Activated T-cell treated with anti-CD3 and anti-CD28 coated beads, Interleukin-2, amount 50 U/mL, for 4 hours (primary cell): ENCODE results near the gene P2RY6. TPM values are rescaled to one million over a fixed set of nuclear protein-coding genes. Genes with fewer than 3 reads are reported as not detected.

Experiments
- ATAC-seq, 2 donors: fragments of 200-7000 bp; cut with Tn5 transposase; one replicate each; pipeline ENCODE4 v1.10.0; 2021
- DNase-seq: peaks from one replicate; pipeline ENCODE4 v3.0.0-alpha.2; 2020
- H3K27me3 Mint-ChIP-seq: one replicate; pipeline ENCODE4 v1.8.0; 2021; ENCODE audit warnings: low read depth, mixed read lengths
- H3K36me3 Mint-ChIP-seq: one replicate; pipeline ENCODE4 v1.8.0; 2022; ENCODE audit warnings: mixed read lengths; ENCODE audit not compliant: insufficient read depth
- H3K4me1 Mint-ChIP-seq: one replicate; pipeline ENCODE4 v1.8.0; 2021; ENCODE audit warnings: low read depth, mixed read lengths
- H3K4me3 Mint-ChIP-seq: one replicate; pipeline ENCODE4 v1.8.0; 2021; ENCODE audit warnings: mild to moderate bottlenecking, moderate library complexity, mixed read lengths
- H3K9me3 Mint-ChIP-seq: one replicate; pipeline ENCODE4 v1.8.0; 2021; ENCODE audit warnings: mixed read lengths
- total RNA-seq, 3 donors: library from RNA; stranded (reverse); gene quantifications; one replicate each; pipeline ENCODE4 v1.2.1, GENCODE V29; 2021

P2RY6 gene
- total RNA-seq, 3 donors from 2014 or later, result not detected

GRCh38 chr11:73244589-73245240, 27.4 kb upstream of the P2RY6 start:
- Mint-ChIP-seq H3K27me3 (peaks cover 9% of the 10 kb centered on the region), H3K9me3 (no peaks in the 10 kb centered on the region), H3K4me3 (no peak overlapping the region), H3K36me3 (no peaks in the 10 kb centered on the region), H3K4me1 (no peaks in the 10 kb centered on the region)
- no peak for DNase-seq
- ATAC-seq, result no peak

- DNase-seq (no peak), ATAC-seq (no peak)
- Mint-ChIP-seq H3K4me1 (no peaks in the 10 kb centered on the region), H3K4me3 (no peak overlapping the region), H3K27me3 (peaks cover 7% of the 10 kb centered on the region), H3K9me3 (no peaks in the 10 kb centered on the region), H3K36me3 (no peaks in the 10 kb centered on the region)
Measured at GRCh38 chr11:73245461-73245860, 26.7 kb upstream of the P2RY6 start.

GRCh38 chr11:73246303-73246702, 25.8 kb upstream of the P2RY6 start:
- Mint-ChIP-seq H3K4me3 (no peak overlapping the region), H3K4me1 (no peaks in the 10 kb centered on the region), H3K9me3 (no peaks in the 10 kb centered on the region), H3K27me3 (peaks cover 7% of the 10 kb centered on the region), H3K36me3 (no peaks in the 10 kb centered on the region)
- DNase-seq (no peak), ATAC-seq (no peak)

- H3K4me3 Mint-ChIP-seq, result no peak overlapping the region
- DNase-seq, result no peak
- no peaks in the 10 kb centered on the region for H3K9me3 Mint-ChIP-seq
- ATAC-seq, result no peak
- no peaks in the 10 kb centered on the region for H3K36me3 Mint-ChIP-seq
- H3K4me1 Mint-ChIP-seq, result no peaks in the 10 kb centered on the region
- no peaks in the 10 kb centered on the region for H3K27me3 Mint-ChIP-seq
Measured at GRCh38 chr11:73248526-73249185, 23.5 kb upstream of the P2RY6 start.

GRCh38 chr11:73249304-73249703, 22.8 kb upstream of the P2RY6 start:
- no peaks in the 10 kb centered on the region for H3K27me3 Mint-ChIP-seq
- H3K4me3 Mint-ChIP-seq, result no peak overlapping the region
- peak in 1 of 2 donors; percentile 21 for ATAC-seq
- H3K36me3 Mint-ChIP-seq, result no peaks in the 10 kb centered on the region
- no peaks in the 10 kb centered on the region for H3K4me1 Mint-ChIP-seq
- H3K9me3 Mint-ChIP-seq, result no peaks in the 10 kb centered on the region
- DNase-seq, result no peak

- DNase-seq, result no peak
- H3K9me3 Mint-ChIP-seq, result no peaks in the 10 kb centered on the region
- no peak for ATAC-seq
- H3K4me3 Mint-ChIP-seq, result no peak overlapping the region
- no peaks in the 10 kb centered on the region for H3K27me3 Mint-ChIP-seq
- no peaks in the 10 kb centered on the region for H3K36me3 Mint-ChIP-seq
- H3K4me1 Mint-ChIP-seq, result no peaks in the 10 kb centered on the region
Measured at GRCh38 chr11:73249853-73250783, 22.0 kb upstream of the P2RY6 start.

- H3K4me3 Mint-ChIP-seq, result no peak overlapping the region
- H3K36me3 Mint-ChIP-seq, result no peaks in the 10 kb centered on the region
- H3K4me1 Mint-ChIP-seq, result no peaks in the 10 kb centered on the region
- no peaks in the 10 kb centered on the region for H3K9me3 Mint-ChIP-seq
- DNase-seq (no peak), ATAC-seq (peak in 1 of 2 donors; percentile 18)
- H3K27me3 Mint-ChIP-seq, result no peaks in the 10 kb centered on the region
Measured at GRCh38 chr11:73252577-73253191, 19.5 kb upstream of the P2RY6 start.

- DNase-seq (no peak), ATAC-seq (no peak)
- Mint-ChIP-seq H3K36me3 (no peaks in the 10 kb centered on the region), H3K4me1 (no peaks in the 10 kb centered on the region), H3K27me3 (peaks cover 4% of the 10 kb centered on the region), H3K9me3 (no peaks in the 10 kb centered on the region), H3K4me3 (no peak overlapping the region)
Measured at GRCh38 chr11:73257342-73258103, 14.6 kb upstream of the P2RY6 start.

- Mint-ChIP-seq H3K27me3 (peaks cover 8% of the 10 kb centered on the region), H3K9me3 (no peaks in the 10 kb centered on the region), H3K4me1 (no peaks in the 10 kb centered on the region), H3K4me3 (no peak overlapping the region), H3K36me3 (no peaks in the 10 kb centered on the region)
- DNase-seq, result no peak
- ATAC-seq, result no peak
Measured at GRCh38 chr11:73258104-73259035, 13.8 kb upstream of the P2RY6 start.

GRCh38 chr11:73259406-73260126, 12.6 kb upstream of the P2RY6 start:
- Mint-ChIP-seq H3K4me3 (no peak overlapping the region), H3K9me3 (no peaks in the 10 kb centered on the region), H3K4me1 (no peaks in the 10 kb centered on the region), H3K27me3 (peaks cover 15% of the 10 kb centered on the region), H3K36me3 (no peaks in the 10 kb centered on the region)
- no peak for ATAC-seq
- no peak for DNase-seq

- H3K27me3 Mint-ChIP-seq, result peaks cover 20% of the 10 kb centered on the region
- no peak overlapping the region for H3K4me3 Mint-ChIP-seq
- ATAC-seq, result no peak
- no peaks in the 10 kb centered on the region for H3K36me3 Mint-ChIP-seq
- H3K9me3 Mint-ChIP-seq, result no peaks in the 10 kb centered on the region
- no peak for DNase-seq
- H3K4me1 Mint-ChIP-seq, result no peaks in the 10 kb centered on the region
Measured at GRCh38 chr11:73260127-73260457, 12.0 kb upstream of the P2RY6 start.

GRCh38 chr11:73262851-73263495, 9.2 kb upstream of the P2RY6 start:
- Mint-ChIP-seq H3K9me3 (no peaks in the 10 kb centered on the region), H3K27me3 (peaks cover 23% of the 10 kb centered on the region), H3K36me3 (no peaks in the 10 kb centered on the region), H3K4me3 (no peak overlapping the region), H3K4me1 (no peaks in the 10 kb centered on the region)
- no peak for DNase-seq
- no peak for ATAC-seq
